Testis (tissue), 3 donors: Measurements from ENCODE around the gene FXYD7. TPM values are rescaled to one million over a fixed set of nuclear protein-coding genes. Genes with fewer than 3 reads are reported as not detected.

Experiments
- DNase-seq: peaks from one replicate; pipeline ENCODE4 v3.0.0-alpha.2; 2019
- H3K27ac ChIP-seq, 2 donors: fragments of 200-600 bp; sonication (generic); one replicate each; pipeline ENCODE4 v1.5.1; 2019
- H3K27me3 ChIP-seq: fragments of 200-600 bp; sonication (generic); one replicate; pipeline ENCODE4 v1.5.1; 2019
- H3K36me3 ChIP-seq: fragments of 200-600 bp; sonication (generic); one replicate; pipeline ENCODE4 v1.5.1; 2017; ENCODE audit warnings: low read depth; ENCODE audit errors: missing control alignments
- H3K4me1 ChIP-seq: fragments of 200-600 bp; sonication (generic); one replicate; pipeline ENCODE4 v1.5.1; 2019
- H3K4me3 ChIP-seq, 2 donors: fragments of 200-600 bp; sonication (generic); one replicate each; pipeline ENCODE4 v1.5.1; 2017 to 2019
- H3K9me3 ChIP-seq: fragments of 200-600 bp; sonication (generic); one replicate; pipeline ENCODE4 v1.5.1; 2017
- POLR2A ChIP-seq: fragments of 450-650 bp; IDR thresholded peaks from one replicate; pipeline ENCODE4 v1.6.1; 2017; ENCODE audit warnings: antibody characterized with exemption, mild to moderate bottlenecking, moderate library complexity
- WGBS, 2 donors: methylation state at CpG; one replicate each; pipeline ENCODE4 v1.1.5; 2018; 5-methylcytosine and 5-hydroxymethylcytosine counted together
- intact Hi-C: fragments of 100-400 bp; cut with DNase I; formaldehyde crosslinking; loops from one replicate; pipeline ENCODE4 v1.15.1; 2023; ENCODE audit warnings: low total_unique reads
- polyA plus RNA-seq: library from polyadenylated mRNA; stranded (reverse); fragments of 350-450 nt; fragmentation: Illumina TruSeq; extraction: RNeasy Lipid Tissue Mini Kit (QIAGEN cat#74804); gene quantifications from one replicate; pipeline ENCODE4 v1.2.3, GENCODE V29; 2014; ENCODE audit warnings: low read depth, low replicate concordance; ENCODE audit not compliant: insufficient read depth
- total RNA-seq, 2 donors: library from RNA; depleted of rRNA; stranded (reverse); fragments of >200 nt; gene quantifications; one replicate each; pipeline ENCODE4 v1.2.3, GENCODE V29; 2016
- TF ChIP-seq, protein P1 (sequence below), 3 experiments: fragments of 450-650 bp in 2 of 3; fragments of 200-600 bp in 1 of 3; sonication (generic) in 1 of 3; IDR thresholded peaks; one replicate each; pipeline ENCODE4 v1.5.1; 2016 to 2019; ENCODE audit warnings: antibody characterized with exemption in 3 of 3, mild to moderate bottlenecking in 2 of 3, moderate library complexity in 1 of 3

The FXYD7 gene
- total and polyA plus RNA-seq, 3 donors from 2014 or later = 1.2 to 2.1 TPM; not detected in 1

DNA sequence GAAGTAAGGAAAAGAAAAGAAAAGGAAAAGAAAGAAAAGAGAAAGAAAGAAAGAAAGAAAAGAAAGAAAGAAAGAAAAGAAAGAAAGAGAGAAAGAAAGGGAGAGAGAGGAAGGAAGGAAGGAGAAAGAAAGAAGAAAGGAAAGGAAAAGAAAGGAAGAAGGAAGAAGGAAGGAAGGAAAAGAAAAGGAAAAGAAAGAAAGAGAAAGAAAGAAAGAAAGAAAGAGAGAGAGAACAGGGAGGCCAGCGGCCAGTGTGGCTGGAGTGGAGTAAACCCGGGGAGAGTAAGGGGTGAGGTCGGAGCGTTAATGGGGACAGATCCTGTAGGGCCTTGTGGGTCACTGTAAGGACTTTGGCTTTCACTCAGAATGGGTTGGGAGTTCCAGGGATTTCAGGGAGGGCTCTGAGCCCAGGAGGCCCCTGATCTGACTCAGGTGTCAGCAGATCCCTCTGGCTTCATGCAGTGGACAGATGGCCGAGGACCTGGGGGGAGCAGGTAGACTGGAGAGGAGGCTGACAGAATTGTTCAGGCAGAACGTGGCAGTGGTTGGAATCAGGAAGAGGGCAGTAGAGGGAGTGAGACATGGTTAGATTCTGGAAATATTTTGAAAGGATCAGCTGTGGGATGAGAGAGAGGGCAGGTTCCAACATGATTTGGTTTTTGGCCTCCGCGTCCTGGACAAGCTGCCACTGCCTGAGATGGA is 47.2 kb upstream of the FXYD7 start:
- TF ChIP-seq, protein P1, sequence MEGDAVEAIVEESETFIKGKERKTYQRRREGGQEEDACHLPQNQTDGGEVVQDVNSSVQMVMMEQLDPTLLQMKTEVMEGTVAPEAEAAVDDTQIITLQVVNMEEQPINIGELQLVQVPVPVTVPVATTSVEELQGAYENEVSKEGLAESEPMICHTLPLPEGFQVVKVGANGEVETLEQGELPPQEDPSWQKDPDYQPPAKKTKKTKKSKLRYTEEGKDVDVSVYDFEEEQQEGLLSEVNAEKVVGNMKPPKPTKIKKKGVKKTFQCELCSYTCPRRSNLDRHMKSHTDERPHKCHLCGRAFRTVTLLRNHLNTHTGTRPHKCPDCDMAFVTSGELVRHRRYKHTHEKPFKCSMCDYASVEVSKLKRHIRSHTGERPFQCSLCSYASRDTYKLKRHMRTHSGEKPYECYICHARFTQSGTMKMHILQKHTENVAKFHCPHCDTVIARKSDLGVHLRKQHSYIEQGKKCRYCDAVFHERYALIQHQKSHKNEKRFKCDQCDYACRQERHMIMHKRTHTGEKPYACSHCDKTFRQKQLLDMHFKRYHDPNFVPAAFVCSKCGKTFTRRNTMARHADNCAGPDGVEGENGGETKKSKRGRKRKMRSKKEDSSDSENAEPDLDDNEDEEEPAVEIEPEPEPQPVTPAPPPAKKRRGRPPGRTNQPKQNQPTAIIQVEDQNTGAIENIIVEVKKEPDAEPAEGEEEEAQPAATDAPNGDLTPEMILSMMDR (IDR thresholded peaks at IDR 0.05) = no peak
- TF ChIP-seq POLR2A = no peak
- no peaks in the 10 kb centered on the region for H3K36me3 ChIP-seq
- no peak for DNase-seq
- no peaks in the 10 kb centered on the region for H3K27me3 ChIP-seq
- no peaks in the 10 kb centered on the region for H3K9me3 ChIP-seq
- H3K27ac ChIP-seq = no peak overlapping the region
- H3K4me1 ChIP-seq = peaks cover 1% of the 10 kb centered on the region
- 76 to 77% methylated on average over 8 of the region's 8 CpGs for WGBS, 2 donors
- H3K4me3 ChIP-seq = no peak overlapping the region
- intact Hi-C loops = no loop called here

DNA sequence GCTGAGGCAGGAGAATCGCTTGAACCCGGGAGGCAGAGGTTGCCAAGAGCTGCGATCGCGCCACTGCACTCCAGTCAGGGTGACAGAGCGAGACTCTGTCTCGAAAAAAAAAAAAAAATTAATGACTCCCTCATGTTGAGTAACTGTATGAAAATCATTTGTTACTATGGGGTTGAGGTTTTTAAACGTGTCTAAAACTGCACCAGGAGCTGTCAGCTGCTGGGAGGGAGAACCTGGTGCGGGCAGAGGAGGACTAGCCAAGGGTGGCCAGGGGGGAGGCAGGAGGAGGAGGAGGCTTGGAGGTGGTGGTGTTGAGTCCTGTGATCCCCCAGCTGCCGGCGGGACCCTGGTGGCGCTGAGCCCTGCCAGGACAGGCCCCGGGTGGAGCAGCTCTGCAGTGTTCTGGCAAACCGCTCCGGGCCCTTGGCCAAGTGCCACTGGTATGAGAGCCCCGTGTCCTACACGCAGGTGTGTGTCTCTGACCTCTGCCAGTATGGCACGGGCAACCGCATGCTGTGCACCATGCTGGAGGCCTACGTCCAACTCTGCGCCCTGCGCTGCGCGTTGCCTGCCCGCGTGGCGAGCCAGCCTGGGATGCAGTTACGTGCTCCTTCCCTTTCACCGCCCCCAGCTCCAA is 44.5 kb upstream of the FXYD7 start:
- DNase-seq = no peak
- H3K27ac ChIP-seq = no peak overlapping the region
- 80 to 82% methylated on average over 22 to 27 of the region's 29 CpGs for WGBS, 2 donors
- H3K4me1 ChIP-seq = no peaks in the 10 kb centered on the region
- intact Hi-C loops = no loop called here
- TF ChIP-seq, protein P1 (IDR thresholded peaks at IDR 0.05) = no peak
- no peak for TF ChIP-seq POLR2A
- no peaks in the 10 kb centered on the region for H3K27me3 ChIP-seq
- no peak overlapping the region for H3K4me3 ChIP-seq
- H3K9me3 ChIP-seq = no peaks in the 10 kb centered on the region
- H3K36me3 ChIP-seq = no peaks in the 10 kb centered on the region

DNA sequence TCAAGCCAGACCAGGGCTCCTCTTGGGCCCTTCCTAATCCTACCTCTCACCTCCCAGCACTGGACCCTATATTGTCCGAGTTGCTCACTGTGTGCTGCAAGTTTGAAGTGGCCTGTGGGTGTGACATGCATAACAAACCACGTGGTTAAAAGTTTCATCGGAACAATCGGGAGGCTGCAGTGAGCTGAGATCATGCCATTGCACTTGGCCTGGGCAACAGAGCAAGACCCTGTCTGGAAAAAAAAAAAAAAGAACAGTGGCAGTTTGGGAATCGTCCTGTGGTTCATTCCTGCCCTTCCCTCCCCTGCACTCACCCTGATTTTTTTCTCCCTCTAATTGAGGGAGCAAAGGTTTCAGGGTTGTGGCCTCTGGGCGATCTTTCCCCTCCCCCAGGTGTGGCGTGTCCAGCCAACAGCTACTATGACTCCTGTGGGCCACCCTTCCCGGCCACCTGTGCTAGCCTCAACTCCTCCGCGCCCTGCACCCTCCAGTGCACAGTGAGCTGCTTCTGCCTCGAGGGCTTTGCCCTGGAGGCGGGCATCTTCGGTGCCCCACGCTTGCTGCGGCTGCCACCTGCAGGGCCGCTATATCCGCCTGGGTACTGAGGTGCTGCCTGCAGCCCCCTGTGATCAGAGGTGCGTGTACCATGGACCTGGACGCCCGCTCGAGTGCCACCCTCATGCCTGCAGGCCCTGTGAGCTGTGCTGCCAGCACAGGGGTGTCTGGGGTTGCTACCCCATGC is 43.7 kb upstream of the FXYD7 start:
- H3K36me3 ChIP-seq = no peaks in the 10 kb centered on the region
- no peaks in the 10 kb centered on the region for H3K4me1 ChIP-seq
- no peak overlapping the region for H3K27ac ChIP-seq
- no peak for DNase-seq
- no peaks in the 10 kb centered on the region for H3K27me3 ChIP-seq
- WGBS, 2 donors = 82 to 86% methylated on average over 17 to 20 of the region's 21 CpGs
- H3K4me3 ChIP-seq = no peak overlapping the region
- no peaks in the 10 kb centered on the region for H3K9me3 ChIP-seq
- TF ChIP-seq, protein P1 (IDR thresholded peaks at IDR 0.05) = no peak
- intact Hi-C loops = no loop called here

DNA sequence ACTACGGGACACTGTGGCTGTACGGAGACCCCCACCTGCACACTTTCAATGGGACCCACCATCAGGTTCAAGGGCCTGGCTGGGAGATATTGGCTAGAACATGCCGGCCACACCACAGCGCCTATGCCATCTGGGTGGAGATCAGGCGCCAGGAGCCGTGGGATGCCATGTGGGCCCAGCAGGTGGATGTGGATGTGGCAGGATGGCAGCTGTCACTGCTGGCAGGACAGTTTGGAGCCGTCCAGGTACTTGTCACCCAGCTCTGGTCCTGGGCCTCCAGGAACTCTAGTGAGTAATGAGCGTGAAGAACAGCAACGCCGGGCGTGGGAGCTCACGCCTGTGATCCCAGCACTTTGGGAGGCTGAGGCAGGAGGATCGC is 43.2 kb upstream of the FXYD7 start:
- 95 to 98% methylated on average over 10 to 13 of the region's 13 CpGs for WGBS, 2 donors
- DNase-seq = no peak
- Histone ChIP-seq H3K36me3 (no peaks in the 10 kb centered on the region), H3K4me3 (no peak overlapping the region), H3K27me3 (no peaks in the 10 kb centered on the region), H3K27ac (no peak overlapping the region), H3K4me1 (no peaks in the 10 kb centered on the region), H3K9me3 (no peaks in the 10 kb centered on the region)
- no peak for TF ChIP-seq POLR2A
- intact Hi-C loops = no loop called here
